GM21367 (cell line): ENCODE results near the gene MATK.

Experiments used
- ATAC-seq: cut with Tn5 transposase; IDR thresholded peaks from one replicate; pipeline ENCODE4 v1.9.1; 2021; ENCODE audit not compliant: unreplicated experiment

The MATK gene, protein sequence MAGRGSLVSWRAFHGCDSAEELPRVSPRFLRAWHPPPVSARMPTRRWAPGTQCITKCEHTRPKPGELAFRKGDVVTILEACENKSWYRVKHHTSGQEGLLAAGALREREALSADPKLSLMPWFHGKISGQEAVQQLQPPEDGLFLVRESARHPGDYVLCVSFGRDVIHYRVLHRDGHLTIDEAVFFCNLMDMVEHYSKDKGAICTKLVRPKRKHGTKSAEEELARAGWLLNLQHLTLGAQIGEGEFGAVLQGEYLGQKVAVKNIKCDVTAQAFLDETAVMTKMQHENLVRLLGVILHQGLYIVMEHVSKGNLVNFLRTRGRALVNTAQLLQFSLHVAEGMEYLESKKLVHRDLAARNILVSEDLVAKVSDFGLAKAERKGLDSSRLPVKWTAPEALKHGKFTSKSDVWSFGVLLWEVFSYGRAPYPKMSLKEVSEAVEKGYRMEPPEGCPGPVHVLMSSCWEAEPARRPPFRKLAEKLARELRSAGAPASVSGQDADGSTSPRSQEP

GRCh38 chr19:3785938-3786824 is at the start of gene MATK:
Gene MATK (minus strand): TSS chr19:3786381. CDS start chr19:3785135, 1,246 bp downstream.
- ATAC-seq: no peak

DNA sequence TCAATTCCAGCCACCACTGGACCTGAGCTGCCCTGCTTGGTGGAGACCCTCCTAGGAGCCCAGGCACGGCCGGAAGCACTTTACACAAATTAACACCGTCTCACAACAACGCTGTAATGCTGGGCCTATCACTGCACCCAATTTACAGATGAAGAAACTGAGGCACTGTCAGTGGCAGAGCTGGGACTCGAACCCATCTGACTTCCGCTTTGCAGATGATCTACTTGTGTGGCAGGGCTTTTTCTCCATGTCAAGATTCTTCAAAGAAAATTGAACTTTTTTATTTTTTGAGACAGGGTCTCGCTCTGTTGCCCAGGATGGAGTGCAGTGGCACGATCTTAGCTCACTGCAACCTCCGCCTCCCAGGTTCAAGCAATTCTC is 48.9 kb upstream of the MATK start:
- ATAC-seq: no peak

DNA sequence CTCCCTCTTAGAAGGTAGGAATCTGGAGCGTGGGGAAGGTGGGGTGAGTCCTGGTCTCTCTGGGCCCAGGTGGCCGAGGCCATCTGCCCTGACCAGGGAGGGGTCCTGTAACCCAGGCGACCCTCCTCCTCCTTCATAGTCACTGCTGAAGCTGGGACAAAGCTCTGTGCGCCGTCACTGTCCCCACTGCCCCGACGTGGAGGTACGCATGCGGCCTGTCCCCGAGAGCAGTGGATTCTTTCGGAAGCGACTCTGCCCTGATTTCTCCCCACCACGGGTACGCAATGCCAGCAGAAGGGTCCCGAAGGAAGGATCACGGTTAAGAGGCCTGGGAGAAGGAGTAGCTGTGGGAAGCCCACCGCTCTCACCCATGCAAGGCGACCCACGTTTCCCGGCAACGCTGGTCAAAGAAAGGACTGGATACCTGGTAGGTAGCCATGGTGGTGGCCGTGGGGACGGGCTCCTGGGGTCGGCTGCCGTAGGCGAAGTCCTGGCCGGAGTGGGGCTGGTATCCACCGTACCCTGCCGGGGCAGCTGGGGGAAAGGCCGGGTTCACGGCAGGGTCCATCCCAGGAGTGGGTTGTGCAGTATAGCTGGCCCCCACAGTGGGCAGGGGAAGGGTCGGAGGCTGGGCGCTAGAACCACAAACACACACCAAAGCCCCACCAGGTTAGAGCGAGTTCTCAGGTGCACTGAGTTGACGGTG is 48.3 kb upstream of the MATK start:
- no peak for ATAC-seq

- ATAC-seq: no peak
These were observed 47.6 kb upstream of the MATK start for GRCh38 chr19:3833578-3834348.

DNA sequence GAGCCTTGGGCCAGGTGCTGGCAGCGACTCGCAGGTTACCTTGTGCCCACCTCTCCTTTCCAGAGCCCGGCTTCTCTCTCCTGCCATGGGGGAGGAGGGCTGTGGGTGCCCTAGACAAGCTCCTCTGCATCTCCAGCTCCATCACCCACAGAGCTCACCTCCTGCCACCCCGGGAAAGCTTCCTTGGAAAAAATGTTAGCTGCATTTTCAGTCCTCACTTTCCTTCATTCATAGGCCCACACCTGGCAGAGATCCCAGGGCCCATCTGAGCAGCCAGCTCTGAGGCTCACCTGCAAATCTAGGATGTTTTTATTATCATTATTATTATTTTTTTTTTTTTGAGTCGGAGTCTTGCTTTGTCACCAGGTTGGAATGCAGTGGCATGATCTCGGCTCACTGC is 45.8 kb upstream of the MATK start:
- ATAC-seq: no peak

- no peak for ATAC-seq
These were observed 45.4 kb upstream of the MATK start for GRCh38 chr19:3831601-3832000.

- no peak for ATAC-seq
These were observed 44.7 kb upstream of the MATK start for GRCh38 chr19:3830621-3831589.

GRCh38 chr19:3827306-3827705 is 41.1 kb upstream of the MATK start:
- no peak for ATAC-seq

DNA sequence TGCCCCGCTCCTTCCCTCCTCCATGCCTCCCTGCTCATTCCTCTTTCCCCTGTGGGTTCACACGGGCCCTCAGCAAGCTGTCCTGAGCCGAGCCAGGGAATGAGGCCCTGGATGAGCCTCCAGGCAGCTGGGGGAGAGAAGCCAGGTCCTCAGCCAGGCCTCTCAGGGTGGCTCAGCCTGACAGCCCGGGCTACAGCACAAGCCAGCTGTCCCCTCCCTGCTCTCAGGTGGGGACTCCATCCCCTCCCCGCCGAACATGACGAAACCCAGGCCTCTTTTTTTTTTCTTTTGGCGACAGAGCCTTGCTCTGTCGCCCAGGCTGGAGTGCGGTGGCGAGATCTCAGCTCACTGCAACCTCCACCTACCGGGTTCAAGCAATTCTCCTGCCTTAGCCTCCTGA is 40.0 kb upstream of the MATK start:
- ATAC-seq: no peak

DNA sequence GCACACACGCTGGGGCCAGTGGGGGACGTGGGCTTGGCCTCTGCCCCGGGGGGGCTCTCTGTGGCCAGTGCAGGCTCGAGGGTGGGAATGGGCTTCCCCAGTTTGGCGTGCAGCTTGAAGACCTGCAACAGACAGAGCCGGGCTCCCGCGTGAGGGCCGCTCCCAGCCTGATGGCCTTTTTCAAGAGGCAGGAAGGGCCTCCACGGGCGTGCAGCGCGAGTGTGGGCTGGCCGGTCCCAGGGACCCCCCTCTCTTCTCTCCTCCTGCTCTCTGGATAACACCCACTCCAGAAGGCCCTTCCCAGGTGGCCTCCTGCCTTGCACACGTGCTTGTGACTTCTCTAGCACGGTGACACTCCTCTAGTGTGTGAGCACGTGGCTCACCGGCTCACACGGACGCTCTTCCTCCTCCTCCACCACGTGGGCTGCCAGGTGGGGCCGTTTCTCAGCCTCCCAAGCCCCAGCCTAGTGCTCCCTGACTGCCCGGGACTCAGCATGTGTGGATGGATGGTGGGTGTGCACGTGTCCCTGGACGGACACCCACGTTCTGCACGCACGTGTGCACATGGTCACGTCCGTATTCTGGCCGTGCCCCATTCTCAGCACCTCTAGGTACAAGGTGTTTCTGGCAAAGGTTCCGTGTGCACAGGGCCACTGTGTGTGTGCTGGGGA is 39.2 kb upstream of the MATK start:
- no peak for ATAC-seq

GRCh38 chr19:3823350-3823713 is 37.2 kb upstream of the MATK start:
- no peak for ATAC-seq

DNA sequence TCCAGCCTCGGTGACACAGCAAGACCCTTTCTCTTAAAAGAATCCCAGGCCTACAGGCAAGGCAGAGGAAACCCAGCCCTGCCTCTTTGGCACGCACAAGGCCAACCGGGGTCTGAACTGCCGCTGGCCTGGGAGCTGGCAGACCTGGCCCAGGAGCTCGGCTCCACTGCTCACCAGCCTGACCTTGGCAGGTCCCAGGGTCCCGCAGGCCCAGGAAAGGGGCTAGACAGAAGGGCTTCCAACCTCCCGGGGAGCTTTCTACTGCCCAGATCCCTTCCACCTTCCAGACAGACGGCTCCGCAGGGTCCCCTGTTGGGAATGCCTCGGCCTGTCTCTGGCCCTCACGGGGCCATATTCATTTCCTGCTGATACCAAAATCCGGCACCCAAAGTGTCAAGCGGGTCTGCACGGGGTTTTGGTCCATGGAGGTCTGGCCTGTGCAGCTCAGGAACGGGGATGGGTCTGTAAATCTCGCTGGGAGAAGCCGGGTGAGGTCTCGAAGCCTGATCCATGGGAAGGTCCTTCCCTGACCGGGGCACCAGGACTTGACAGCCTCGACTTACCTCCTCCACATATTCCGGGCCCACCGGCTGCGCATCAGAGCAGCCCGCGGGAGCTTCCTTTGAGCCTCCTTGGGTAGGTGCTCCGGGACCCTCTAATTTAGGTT is 36.6 kb upstream of the MATK start:
- ATAC-seq: no peak

GRCh38 chr19:3821857-3822364 is 35.7 kb upstream of the MATK start:
- ATAC-seq: no peak

GRCh38 chr19:3821156-3821555 is 35.0 kb upstream of the MATK start:
- ATAC-seq: no peak

GRCh38 chr19:3819989-3820388 is 33.8 kb upstream of the MATK start:
- ATAC-seq: no peak

GRCh38 chr19:3818918-3819317 is 32.7 kb upstream of the MATK start:
- ATAC-seq: no peak

DNA sequence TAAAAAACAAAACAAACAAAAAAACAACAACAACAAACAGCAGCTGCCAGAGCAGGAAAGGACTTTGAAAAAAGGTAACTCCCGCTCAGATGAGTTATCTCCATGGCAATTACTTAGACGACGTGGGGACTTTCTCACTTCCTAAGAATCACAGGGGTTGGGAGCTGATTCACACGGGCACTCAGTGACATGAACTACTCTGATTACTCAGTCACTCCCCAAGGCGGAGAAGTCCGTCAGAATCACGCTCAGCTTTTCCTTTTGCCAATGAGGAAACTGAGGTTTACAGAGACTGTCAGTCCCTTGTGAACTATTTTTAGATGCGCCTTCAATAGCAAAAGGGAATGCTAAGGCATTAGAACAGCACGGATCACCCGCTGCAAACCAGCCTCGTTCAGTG is 32.3 kb upstream of the MATK start:
- ATAC-seq: no peak

GRCh38 chr19:3817761-3818160 is 31.6 kb upstream of the MATK start:
- no peak for ATAC-seq
